GM19239 (cell line): ENCODE measurements around the gene C3.
"Not testable (repeated sequence)": the region's sequence is repeated elsewhere in the genome, so short reads cannot be mapped to it uniquely, and the experiment has no call there.

Experiments
- DNase-seq: peaks from one replicate; pipeline ENCODE4 v3.0.0; 2011; ENCODE audit warnings: low spot score; ENCODE audit not compliant: insufficient read length
- FAIRE-seq: peaks from 2 replicates; lab custom pipeline; 2011; peaks lifted over from hg19 to GRCh38; lab: Jason Lieb, UNC

C3 gene

DNA sequence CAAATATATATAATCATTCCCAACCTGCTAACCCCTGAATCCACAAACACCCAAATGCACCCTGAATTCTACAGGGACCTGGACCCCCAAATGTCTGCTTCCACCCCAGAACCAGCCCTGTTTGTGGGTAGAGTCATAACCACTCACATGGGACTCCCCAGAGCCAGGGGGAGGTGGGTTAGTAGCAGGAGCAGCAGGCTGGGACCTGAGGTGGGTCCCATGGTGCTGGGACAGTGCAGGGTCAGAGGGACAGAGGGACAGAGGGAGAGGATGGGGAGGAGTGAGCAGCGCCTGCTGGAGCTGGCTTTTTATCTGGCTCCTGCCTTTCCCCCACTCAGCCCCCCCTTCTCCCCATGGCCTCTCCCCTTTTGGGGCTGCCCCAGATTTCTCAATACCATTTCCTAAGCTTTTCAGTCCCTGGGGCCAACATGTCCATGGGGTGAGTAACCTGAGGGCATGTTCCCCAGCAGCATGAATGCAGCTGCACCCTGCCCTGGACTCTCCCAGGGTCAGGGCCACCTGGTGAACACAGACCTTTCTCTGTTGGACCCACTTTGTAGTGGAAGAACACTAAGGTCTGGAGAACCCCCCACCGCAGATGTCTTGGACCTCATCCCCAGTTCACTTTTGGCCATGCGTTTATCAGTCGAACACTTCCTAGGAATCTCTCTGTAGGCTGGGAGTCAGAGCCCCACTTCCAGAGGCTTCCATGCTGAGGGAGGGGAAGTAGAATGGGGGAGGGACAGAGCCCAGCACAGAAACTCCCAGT, at the start of gene C3:
Gene C3, minus strand, starts transcription at position 282 of the 769 bp plus-strand sequence. Its CDS starts 61 bp downstream, at position 221.
- no peak for FAIRE-seq

DNA sequence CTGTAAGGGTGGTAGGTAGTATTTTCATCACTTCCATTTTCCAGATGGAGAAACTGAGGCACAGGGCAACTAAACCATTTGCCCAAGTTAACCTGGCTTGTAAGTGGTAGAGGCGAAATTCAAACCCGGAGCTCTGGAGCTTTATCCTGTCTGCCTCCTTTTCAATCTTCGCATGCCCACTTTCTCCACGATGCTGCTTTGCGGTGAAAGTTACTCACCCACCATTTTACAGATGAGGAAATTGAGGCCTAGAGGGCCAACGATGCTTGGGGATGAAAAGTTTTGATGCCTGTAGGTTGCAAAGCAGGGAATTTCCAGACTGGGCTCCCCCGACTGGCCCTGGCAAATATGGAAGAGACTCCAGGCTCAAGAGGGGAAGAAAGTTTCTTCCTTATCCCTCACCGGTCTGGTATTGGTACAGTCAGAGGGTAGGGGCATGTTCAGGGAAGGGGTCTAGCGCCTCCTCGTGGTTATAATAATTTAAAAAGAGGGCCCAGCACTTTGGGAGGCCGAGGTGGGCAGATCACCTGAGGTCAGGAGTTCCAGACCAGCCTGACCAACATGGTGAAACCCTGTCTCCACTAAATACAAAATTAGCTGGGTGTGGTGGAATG, 48.7 kb upstream of the C3 start:
- DNase-seq (no peak), FAIRE-seq (no peak)

More for the DNA sequence above, at the start of gene C3:
- no peak for DNase-seq

DNA sequence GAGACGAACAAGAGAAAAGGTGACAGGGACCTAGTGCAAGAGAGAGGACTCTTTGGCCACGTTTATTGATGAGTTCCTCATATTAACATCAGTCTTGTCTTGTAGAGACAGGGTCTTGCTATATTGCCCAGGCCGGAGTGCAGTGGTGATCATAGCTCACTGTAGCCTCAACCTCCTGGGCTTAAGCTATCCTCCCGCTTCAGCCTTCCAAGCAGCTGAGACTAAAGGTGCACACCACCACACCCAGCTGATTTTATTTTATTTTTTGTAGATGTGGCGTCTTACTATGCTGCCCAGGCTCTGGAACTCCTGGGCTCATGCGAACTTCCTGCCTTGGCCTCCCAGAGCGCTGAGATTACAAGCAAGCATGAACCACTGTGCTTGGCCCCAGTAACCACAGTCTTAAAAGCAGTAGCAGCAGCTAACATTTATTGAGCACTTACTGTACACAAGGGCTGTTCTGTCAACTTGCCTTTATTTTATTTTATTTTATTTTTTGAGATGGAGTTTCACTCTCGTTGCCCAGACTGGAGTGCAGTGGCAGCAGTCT, 47.9 kb upstream of the C3 start:
- FAIRE-seq (no peak), DNase-seq (no peak)

DNA sequence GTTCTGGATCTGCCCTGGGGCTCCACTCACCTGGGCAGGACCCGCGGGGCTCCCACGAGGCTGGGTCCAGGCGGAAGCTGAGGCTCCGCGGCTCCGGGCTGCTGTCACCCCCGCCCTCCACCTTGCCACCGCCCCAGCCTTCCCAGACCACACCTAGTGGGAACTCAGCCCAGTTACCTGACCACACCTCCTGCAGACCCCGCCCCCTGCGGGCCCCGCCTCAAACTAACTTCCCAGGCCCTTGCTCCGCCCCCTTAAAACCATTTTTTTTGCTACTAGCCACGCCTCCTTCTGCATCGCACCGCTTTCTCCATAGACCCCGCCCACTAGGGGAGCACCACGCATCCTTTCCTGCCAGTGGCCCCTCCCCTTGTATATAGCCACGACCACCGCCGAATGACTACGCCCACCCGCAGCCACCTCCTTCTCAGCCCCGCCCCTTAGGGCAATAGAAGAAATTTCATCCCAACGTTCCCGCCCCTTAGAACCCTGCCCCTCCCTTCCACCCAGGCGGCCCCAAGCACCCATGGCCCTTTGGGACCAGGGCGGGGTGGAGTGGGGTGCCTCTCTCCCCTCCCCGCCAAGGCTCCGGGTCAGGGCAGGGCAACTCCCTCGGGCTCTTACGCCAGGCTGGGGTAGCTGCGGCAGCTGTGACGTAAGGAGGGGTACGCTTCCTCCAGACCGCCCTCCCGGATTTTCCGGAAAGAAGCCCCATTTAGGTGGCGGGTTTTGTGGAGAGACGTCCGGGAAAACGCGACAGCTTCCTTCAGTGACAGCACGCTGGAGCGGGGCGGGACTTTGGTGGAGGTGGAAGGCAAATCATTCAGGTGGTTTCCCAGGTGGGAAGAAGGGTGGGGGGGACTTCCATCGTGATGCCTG, 47.1 kb upstream of the C3 start, which contains the start of gene SH2D3A:
Gene SH2D3A, minus strand, starts transcription at position 79 of the 879 bp plus-strand sequence. CDS start 3,687 bp downstream, outside the sequence.
- FAIRE-seq (peak; percentile 94), DNase-seq (peak; percentile 75)

DNA sequence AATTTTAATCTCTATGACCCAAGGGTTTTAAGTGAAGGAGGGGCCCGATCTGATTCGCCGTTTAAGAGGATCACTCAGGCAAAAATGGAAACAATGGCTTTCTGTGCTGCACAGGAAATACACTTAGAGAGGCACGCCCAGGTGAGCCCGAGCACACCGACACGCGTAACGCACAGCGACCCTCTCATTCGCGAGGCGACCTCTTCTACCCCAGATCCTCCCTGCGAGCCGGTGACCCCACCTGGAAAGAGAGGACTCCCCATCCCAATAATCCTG, 46.6 kb upstream of the C3 start:
- FAIRE-seq, result no peak
- no peak for DNase-seq

DNA sequence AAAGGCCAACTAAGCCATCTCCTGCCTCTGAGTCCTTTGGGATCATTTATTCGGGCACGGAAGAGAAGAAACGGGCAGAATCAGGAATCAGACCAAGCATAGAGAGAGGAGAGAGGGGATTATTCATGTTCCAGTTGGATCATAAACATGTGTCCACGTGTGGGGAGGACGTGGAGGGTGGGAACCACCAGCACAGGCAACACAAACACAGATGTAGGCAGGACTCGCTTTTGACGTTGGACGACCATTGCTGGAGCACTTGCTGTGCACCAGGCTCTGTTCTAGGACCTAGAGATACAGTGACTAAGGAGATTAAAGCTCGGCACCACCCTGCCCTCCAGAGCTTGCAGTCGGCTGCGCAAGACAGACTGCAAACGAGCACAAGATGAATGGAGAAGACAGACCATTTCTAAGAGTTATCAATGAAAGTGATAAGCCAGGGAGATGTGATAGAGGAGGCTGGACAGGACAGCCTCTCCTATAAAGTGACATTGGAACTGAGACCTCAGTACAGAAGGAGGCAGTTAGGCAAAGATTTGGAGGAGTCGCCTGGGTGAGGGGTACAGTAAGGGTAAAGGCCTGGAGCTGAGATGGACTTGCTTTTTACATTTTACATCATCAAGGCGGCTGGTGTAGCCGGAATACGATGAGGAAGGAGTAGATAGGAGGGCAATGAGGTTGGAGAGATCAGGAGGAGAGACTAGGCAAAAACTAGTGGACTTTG, 46.1 kb upstream of the C3 start:
- DNase-seq (no peak), FAIRE-seq (peak; percentile 33)

DNA sequence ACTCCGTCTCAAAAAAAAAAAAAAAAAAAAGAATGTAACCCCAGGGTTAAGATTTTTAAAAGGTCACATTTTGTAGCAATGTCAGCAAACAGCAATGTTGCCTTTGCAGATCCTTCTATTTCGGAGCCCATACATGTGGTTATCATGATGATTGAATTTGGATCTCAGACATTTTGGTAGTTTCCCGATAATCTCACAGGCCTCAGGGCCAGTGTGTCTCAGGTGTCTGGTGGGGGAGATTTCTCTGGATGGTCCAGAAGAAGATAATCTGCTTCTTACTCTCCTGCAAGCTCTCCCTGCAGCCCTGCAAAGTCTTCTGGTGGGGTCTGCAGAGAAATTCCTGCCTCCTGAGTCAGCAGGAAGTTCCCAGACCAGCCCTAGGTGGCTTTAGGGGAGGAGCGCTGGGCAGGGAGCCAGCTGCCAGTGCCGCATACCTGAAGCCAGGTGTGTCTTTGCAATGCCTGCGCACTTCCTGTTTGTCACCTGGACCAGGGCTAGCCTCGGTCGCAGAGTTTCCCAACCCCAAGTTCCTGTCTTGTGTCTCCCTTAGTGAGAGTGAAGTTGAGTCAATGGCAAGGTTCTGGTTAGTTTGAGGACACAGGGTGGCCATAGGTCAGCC, 45.4 kb upstream of the C3 start:
- FAIRE-seq (no peak), DNase-seq (no peak)

DNA sequence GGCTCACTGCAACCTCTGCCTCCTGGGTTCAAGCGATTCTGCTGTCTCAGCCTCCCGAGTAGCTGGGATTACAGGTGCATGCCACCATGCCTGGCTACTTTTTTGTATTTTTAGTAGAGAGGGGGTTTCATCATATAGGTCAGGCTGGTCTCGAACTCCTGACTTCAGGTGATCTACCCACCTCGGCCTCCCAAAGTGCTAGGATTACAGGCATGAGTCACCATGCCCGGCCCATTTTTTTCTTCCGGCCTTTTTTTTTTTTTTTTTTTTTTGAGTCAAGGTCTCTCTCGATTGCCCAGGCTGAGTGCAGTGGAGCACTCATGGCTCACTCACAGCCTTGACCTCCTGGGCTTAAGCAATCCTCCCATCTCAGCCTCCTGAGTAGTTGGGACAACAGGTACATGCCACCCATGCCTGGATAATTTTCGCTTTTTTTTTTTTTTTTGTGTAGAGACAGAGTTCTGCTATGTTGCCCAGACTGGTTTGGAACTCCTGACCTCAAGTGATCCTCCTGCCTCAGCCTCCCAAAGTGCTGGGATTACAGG, 41.9 kb upstream of the C3 start:
- not testable (repeated sequence) for FAIRE-seq, DNase-seq

DNA sequence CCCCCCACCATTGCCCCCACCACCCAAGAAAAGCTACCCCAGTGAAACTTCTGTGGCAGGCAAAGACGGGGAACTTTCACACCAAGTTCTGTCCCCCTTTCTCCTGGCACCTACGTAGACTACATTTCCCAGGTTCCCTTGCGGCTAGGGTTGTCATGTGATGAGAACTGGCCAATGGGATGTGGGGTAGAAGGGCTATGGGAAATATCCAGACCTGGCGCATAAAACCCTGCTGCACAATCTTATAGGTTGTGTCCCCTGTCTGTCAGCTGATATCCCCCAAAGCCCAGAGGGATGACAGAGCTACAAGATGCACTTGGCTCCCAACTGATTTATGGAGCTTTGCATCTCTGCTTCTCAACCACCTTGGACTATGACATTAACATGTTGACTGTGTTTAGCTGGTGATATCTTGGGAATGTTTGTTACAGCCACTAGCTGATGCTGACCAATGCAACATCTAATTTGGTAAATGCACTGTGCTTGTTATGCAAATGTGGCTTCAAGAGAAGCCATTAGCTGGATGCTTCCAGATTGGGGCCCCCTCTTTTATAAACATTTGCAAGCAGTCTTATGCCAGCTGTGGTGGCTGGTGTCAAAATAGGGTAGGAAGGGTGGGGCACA, 40.7 kb upstream of the C3 start:
- FAIRE-seq (peak; percentile 77), DNase-seq (no peak)

DNA sequence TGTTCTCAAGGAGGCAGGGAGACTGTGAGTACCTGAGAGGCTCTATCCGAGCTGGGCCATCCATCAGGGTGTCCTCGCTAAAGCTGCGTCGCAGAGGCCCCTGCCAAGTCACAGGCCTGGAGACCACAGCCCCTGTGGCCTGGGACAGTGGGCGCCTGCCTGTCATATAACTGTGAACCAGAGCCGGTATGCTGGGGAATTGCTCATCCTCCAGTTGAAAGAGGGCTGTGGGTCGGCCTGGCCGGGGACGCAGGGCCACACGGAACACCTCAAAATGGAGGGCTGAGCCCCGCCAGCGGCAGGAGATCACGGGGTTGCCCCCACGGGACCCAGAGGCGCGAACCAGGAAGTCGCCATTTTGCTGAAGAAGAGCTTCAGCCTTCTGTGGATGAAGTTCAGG, 40.2 kb upstream of the C3 start:
- DNase-seq, result no peak
- FAIRE-seq, result no peak

DNA sequence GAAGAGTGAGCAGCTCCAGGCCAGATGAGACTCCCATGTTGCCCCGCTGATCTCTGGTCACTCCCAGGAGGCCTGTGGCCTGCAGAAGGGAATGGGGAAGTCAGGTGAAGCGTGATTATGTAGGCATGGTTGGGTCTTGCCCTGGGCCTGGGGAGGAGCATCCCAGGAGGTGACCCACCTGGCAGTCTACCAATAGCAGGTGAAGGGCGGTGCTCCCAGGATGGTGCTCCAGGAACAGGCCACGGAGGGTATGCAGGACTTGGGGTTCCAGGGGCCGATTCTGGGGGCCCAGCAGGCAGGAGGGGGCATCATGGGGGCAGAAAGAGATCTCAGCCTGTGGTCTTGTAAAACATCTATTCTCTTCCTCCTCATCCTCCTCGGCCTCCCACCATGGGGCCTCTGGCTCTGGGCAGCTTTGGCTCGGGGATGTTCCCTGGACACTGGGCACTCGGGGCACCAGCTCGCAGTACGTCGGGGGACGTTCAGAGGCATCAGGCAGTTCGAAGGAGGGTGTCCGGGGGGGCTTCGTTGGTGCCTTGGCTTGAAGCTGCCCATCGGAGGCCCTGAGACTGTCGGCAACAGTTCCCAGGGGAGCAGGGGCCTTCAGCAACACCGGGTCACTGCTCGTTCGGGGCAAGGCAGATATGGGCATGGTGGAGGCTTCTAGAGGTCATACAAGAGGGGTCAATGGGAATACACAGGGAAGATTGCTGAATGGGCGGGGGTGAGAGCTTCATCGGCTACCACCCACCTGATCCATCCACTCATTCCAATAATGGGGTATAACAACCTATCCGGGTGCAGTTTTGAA, 34.4 kb upstream of the C3 start:
- DNase-seq (no peak), FAIRE-seq (no peak)

DNA sequence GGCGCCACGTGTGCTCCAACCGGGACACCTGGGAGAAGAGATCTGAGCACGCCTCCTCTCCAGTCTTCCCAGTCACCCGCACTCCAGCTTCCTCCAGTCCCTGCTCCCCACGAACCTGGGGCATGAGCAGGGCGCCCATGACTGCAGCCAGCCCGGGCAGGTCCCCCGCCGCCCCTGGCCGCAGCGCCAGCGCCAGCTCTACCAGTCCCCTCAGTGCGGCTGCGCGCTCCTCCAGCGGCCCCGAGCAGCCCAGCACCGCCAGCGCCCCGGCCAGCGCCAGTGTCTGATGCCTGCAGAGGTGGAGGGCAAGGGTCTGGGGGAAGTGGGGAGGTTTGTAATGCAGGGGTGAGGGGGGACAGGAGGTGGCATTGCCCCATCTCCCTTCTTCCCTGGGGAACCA, 33.7 kb upstream of the C3 start:
- FAIRE-seq (no peak), DNase-seq (no peak)

DNA sequence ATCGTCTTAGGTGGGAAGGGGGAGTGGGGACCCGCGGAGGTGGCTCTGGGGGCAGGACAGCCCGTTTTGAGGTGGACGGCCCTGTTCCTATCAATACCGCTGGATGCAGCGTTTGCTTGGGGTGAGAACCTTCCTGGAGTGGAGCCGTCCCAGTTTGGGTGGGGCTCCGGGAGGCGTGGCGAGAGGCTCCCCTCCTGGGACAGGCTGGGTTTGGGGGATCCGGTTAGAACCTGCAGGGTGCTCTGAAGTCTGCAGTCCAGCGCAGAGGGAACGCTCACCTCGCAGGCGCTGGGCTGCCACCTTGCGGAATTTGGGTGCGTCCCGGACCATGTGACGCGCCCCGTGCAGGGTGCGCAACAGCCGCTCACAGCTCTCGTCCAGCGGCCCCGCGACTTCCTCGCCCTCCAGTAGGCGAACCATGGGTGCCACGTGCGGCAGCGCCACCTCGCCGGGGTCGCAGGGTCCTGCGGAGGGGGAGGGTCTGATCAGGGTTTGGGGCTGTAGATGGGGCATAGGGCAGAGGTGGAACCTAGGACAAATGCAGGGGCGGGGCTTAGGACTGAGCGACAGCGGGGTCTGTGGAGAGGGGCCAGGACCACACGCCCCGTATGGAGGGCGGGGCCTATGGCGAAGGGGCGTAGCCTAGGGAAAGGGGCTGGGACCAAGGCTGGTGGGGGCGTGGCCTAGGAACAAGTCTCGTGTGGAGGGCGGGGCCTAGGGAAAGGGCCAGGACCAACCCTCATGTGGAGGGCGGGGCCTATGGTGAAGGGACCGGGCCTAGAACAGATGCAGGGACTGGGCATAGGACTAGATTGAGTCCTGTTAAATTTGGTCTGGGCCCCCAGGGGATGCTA, 33.0 kb upstream of the C3 start:
- FAIRE-seq (peak; percentile 99), DNase-seq (peak; percentile 99)

DNA sequence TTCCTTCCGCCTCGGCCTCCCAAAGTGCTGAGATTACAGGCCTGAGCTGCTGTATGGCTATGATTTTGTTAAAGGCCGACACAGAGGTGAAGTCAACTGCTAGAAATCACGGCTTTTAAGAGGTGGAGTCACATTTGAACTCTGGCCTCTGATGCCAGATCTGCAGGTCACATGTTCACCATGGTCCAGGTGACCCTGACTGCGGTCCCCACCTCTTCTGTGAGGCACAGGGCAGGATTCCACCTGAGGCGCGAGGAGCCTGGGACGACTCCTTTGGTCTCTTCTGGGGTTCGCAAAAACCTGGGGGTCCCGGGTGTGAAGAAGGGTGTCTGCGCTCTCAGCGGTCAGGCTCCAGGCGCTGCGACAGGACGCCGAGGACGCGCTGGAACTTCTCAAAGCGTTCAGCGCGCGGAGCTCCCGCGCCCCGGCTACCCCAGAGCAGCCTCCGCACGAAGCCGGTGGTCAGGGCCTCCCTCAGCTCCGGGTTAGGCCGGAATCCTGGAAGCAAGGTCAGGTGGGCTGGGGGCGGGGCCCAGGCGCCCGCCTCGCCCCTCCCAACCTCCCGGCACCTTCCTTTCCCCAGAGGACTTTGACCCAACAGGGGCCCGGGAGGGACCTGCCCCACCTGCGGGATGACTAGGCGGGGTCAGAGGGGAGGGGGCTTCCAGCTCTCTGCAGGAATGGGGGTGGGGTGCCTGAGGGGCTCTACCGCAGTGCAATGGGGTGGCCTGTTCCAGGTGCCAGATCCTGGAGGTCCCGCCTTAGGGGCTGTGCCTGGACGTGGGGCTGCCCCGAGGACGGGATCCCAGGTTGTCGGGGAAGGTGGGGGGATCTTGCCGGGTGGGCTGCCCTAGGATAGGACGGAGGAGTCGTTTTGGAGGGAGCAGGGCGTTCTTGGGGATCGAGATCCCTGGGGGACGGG, 32.1 kb upstream of the C3 start:
- DNase-seq (no peak), FAIRE-seq (no peak)

DNA sequence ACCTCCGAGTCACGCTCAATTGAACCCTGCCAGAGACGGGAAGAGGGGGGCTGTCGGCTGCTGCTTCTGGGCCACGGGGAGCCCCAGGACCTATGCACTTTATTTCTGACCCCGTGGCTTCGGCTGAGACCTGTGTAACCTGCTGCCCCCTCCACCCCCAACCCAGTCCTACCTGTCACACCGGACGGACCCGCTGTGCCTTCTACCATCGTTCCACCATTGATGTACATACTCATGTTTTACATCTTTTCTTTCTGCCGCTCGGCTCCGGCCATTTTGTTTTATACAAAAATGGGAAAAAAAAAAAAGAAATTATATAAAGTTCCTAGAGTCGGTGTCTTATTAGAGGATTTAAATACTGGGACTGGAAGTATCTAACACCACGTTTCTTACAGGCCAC, 30.7 kb upstream of the C3 start:
- FAIRE-seq (no peak), DNase-seq (no peak)

DNA sequence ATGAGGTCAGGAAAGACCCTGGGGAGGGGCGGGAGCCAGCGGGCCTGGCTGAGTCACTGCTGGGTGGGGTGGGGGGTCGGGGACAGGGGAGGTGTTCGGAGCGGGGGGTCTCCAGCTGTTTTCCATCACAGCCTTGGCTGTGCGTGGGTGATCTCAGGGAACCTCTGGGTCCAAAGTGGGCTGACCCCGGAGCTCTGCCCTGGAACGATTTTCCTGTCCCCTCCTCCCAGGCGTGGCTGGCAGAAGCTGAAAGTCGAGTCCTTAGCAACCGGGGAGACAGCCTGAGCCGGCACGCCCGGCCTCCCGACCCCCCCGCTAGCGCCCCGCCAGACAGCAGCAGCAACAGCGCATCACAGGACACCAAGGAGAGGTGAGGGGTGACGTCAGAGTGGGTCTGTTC, 29.6 kb upstream of the C3 start:
- FAIRE-seq, result no peak
- DNase-seq, result no peak
